Measurements from ENCODE around the gene FER.
"Not testable (repeated sequence)": the region's sequence is repeated elsewhere in the genome, so short reads cannot be mapped to it uniquely, and the experiment has no call there.

Gene FER

DNA sequence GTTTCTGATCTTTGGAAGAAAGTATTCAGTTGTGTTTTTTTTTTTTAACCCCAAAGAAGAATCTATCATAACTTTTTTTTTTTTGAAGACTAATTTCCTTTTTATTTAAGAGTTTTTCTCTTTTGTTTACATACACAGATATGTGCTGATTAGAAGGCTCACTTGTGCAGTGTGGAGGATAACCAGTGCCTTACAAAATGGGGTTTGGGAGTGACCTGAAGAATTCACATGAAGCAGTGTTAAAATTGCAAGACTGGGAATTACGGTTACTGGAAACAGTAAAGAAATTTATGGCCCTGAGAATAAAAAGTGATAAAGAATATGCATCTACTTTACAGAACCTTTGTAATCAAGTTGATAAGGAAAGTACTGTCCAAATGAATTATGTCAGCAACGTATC, 50.3 kb downstream of the FER start:
- no peak for DNase-seq

DNA sequence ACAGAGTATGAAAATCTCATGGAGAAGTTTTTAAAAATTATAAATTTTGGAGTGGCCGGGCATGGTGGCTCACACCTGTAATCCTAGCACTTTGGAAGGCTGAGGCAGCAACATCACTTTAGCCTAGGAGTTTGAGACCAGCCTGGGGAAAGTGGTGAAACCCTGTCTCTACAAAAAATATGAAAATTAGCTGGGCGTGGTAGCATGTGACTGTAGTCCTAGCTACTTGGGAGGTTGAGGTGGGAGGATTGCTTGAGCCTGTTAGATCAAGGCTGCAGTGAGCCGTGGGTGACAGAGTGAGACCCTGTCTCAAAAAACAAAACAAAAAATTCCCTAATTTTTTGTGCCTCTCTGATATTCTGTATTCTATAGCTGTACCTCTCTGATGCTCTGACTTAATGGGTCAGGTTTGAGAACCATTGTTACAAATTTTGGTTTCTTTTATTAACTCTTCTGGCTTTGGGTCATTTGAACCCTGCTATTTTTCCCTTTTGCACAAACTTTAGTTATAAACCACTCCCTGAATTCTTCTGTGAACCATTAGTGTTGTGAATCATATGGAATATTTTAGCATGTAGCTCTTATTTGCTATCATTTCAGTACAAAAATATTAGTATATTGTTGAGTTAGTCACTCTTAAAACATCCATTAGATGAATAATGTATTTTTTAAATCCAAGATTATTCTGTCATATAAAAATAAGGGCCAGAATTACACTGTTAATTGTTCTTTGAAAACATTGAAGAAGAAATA, 51.0 kb downstream of the FER start:
- DNase-seq, result no peak

DNA sequence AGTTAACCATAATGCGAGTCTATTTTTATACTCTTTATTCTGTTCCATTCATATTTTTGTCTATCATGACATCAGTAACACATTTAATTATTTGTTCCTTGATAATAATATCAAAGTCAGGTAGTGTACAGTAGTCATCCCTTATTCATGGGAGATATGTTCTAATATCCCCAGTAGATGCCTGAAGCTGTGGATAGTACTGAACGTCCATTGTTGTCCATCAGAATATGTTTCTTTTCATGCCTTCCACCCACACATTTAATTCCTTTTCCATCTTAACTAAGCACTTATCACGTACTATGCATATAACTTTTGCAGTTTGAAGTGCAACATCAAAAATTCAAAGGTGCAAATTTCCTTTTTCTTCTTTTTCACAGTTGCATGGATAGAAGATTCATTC, 53.6 kb downstream of the FER start:
- DNase-seq, result no peak

DNA sequence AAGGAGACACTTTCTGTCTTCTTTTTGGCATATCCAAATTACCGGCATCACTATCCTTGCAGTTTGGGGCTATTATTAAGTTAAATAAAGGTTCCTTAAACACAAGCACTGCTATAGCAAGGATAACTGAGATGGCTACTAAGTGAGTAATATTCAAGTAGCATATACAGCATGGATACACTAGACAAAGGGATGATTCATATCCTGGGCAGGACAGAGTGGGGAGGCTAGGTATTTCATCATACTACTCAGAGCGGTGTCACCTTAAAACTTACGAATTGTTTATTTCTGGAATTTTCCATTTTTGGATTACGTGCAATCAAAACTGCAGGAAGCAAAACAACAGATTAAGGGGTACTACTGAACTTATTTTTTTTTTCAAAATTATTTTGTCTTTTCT, 54.1 kb downstream of the FER start:
- no peak for DNase-seq

DNA sequence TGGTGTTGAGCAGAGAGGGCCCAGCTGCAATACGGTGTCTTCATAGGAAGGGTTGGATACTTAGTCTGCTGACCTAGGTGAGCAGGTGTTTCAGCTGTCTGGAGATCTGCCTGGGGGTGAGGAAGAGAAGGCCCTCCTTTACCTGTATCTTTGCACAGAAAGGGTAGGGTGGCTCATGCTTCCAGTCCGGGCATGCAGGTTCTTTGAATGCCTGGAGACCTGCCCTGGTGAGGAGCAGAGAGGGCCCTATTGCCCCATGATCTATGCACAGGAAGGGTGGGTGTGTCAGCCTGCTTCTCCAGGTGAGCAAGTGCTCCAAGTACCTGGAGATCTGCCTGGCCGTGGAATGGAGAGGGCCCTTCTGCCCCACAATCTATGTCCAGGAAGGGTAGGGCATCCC, 63.0 kb downstream of the FER start:
- no peak for DNase-seq

DNA sequence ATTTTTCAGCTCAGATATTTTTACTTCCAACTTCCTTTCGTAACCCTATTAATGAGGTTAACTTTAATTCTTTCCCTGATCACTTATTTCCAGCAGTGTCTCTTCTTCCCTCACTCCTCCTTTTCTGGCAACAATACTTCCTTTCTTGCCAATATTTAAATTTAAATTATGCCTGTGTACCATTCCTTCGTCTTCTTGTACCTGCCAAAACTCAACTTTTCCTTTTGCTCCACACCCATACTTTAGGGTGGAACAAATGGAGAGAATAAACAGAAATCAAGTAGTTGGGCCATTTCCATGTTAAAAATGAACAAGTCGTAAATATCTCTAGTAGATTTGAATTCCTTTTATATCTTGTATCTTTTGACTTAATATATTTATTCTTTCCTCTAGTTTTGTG, 66.0 kb downstream of the FER start:
- DNase-seq, result no peak

DNA sequence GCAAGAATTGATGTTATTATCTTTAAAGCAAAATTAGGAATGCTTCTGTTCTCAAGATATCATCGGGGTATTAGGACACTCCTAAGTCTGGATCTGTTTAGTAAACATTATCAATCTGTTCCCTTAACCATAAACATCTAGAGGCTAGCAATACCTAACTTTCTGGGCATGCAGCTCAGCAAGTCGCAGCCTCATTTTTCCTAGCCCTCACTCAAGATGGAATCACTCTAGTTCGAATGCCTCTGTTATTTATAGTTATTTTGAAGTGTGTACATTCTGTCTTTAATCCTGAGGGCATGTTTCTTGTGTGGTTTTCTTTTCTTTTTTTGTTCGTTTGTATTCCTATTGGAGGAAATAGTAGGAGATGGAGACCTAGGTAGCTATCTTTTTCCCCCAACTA, 66.9 kb downstream of the FER start:
- no peak for DNase-seq

DNA sequence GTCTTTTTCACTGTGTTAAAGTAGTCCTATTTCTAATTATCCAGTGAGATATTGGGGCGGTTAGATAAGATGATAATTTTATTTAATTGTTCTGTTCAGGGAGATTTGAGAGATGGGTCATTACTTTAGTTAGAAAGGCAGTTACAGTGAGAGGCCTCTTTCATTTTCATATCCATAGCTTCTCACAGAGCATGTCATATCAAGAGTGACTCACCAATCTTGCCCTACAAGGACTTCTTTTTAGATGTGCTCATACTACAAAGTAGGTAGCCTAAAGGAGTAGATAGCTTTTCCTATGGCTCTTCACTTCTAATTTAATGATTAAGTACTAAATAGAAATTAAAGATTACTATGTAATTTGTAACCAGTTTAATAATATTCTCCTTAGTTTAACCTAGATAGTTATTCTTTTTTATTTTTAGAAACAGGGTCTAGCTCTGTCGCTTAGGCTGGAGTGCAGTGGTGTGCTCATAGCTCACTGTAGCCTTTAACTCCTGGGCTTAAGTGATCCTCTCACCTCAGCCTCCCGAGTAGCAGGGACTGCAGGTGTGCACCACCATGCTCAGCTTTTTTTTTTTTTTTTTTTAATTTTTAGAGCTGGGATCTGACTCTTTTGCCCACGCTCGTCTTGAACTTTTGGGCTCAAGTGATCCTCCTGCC, 71.0 kb downstream of the FER start:
- no peak for DNase-seq

DNA sequence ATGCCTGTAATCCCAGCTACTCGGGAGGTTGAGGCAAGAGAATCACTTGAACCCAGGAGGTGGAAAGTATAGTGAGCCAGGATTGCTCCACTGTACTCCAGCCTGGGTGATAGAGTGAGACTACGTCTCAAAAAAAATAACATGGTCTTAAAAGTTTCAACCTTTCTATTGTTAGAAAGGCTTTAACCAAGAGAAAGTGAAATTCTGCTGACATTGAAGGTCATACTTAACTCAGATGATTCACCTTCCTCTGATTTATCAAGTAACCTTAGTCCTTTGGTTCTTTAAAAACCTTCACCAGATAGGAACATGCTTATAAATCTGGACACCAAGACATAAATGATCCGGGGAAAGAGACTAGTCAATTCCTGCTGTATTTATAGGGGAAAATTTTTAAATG, 73.3 kb downstream of the FER start:
- DNase-seq, result no peak

DNA sequence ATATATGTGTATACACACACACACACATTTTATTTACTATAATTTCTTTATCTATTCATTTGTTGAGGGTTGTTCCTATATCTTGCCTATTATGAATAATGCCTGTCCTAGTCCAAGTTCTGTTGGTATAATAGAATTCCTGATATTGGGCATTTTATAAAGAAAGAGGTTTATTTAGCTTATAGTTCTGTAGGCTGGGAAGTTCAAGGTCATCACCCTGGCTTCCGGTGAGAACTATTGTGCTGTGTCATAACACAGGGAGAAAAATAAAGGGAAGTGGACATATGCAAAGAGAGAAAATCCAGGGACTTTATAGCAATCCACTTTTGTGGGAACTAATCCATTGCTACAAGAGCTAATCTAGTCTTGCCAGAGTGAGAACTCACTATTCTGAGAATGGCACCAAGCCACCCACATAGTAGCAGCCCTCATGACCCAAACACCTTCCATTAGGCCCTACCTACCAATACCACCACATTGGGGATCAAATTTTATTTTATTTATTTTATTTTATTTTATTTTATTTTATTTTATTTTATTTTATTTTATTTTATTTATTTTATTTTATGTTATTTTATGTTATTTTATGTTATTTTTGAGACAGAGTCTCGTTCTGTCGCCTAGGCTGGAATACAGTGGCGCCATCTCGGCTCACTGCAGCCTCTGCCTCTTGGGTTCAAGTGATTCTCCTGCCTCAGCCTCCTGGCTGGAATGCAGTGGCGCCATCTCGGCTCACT, 74.7 kb downstream of the FER start:
- DNase-seq, result no peak

DNA sequence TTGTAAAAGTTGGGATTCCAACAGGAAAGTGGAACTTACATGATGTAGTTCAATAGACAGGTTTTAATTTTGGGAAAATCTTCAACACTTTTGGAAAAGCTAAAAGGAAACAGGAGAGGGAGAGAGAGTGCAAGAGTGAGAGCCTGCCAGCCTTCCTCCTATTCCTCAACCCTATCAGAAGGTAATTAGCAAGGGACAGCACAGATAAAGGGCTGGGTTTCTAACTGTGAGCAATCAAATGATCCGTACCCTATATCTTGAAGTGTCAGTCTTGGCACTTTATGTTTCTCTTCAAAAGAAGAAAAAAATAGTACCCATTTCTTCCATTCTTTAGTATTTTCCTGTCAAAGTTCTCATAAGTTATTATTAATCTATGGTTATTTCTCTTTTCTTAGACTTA, 79.4 kb downstream of the FER start:
- no peak for DNase-seq

DNA sequence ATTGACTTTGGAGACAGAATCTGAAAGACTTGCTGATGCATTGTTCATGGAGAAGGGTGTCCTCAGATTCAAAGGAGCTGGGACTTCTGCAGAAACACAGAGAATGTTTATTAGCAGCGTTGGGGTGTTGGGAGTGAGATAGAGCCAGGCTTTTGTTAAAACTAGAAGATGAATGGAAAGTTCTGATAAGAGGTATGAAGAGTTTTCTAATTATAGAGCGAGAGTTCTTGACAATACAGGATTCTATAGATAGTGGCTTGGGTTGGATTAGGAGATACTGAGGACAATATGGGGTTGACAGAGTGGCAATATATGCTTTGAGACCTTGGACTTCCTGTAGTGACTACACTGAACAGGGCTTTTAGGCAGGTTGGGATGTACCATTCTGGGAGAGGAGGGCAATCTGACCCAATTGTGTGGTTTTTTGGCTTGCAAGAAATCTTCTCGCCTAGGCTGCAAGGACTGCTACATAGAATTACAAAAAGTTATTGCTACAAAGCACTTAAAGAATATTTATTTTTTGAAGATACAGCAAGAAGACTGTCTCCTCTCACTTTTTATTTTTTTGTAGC, 83.1 kb downstream of the FER start:
- no peak for DNase-seq

DNA sequence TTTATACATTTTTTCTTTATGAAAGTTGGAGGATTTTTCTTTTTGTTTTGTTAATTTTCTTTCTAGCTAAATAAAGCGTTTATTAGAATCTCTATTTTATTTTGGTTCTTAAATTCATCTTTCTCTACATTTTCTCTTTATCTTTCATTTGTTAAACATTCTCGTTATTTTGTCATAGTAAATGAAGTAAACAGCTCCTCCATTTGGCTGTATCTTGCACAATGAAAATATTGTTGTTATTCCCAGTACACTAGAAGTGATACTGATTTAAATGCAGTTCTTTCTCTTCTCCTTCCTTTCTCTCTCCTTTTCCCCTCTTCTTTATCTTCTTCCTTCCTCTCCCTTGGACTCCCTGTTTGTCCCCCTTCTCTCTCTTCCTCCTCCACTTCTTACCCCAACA, 88.8 kb downstream of the FER start:
- no peak for DNase-seq

DNA sequence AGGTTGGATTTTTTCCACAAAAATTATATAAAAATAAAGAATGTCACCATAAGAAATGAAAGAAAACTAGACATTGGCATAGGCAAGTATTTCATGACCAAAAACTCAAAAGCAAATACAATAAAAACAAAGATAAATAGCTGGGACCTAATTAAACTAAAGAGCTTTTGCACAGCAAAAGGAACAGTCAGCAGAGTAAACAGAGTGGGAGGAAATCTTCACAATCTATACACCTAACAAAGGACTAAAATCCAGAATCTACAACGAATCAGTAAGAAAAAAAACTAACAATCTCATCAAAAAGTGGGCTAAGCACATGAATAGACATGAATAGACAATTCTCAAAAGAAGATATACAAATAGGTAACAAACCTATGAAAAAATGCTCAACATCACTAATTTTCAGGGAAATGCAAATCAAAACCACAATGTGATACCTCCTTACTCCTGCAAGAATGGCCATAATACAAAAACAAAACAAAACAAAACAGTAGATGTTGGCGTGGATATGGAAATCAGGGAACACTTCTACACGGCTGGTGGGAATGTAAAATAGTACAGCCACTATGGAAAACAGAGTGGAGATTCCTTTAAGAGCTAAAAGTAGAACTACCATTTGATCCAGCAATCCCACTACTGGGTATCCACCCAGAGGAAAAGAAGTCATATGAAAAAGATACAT, 94.7 kb downstream of the FER start:
- not testable (repeated sequence) for DNase-seq

DNA sequence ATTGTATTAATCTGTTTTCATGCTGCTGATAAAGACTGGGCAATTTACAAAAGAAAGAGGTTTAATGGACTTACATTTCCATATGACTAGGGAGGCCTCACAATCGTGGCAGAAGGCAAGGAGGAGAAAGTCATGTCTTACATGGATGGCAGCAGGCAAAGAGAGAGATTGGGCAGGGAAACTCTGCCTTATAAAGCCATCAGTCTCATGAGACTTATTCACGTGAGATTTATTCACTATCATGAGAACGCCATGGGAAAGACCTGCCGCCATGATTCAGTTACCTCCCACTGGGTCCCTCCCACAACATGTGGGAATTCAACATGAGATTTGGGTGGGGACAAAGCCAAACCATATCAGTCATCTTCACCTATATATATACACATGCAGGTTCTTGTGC, 103.4 kb downstream of the FER start:
- DNase-seq, result not testable (repeated sequence)

DNA sequence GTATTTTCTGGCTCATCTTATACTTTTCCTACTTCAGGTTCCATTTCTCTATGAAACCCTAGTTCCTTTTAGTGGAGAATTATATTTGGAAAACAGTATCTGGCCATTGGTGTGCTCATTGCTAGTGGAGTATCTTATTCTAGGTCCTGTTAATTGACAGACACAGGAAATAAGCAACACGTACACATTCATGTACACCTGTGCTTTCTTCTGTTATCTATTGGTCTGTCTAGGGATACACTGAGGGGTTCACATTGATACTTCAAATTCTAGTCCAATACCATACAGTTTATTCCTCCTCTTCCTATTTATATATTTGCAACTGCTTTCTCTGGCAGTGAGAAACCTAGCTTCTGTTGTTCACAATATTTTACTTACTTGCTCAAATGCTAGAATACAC, 110.2 kb downstream of the FER start:
- no peak for DNase-seq

DNA sequence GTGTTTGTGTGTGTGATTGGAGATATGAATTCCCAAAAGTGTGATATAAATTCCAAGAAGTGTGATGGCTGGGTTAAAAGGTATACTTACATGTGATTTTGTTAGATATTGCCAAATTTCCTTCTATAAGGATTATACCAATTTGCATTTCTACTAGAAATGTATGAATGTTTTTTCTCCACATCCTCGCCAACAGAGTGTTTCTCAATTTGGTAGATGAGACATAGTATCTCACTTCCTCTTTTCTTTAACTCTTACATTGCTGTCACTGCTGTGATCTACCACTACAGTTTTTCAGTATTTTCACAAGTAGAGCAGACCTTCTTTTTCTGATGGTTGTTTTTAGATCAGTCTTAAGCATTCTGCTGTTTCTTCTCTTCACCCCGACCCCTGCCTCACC, 111.3 kb downstream of the FER start:
- no peak for DNase-seq

DNA sequence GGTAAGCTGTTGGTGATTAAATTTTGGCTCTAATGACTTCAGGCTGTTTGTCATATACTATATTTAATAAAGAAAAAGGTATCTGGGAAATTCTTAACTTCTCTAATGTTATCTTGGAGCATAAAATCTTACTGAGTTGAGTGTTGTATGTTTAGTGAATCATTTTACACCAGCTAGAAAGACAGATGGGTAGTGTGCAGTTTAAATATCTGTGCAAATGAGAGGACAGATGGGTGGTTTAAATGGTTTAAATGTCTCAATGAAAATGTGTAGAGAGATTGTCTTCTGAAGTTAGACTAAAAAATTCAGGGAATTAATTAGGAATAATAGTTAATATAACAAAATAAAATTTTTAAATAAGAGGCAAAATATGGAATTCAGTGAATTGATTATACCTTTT, 114.5 kb downstream of the FER start:
- DNase-seq, result no peak

DNA sequence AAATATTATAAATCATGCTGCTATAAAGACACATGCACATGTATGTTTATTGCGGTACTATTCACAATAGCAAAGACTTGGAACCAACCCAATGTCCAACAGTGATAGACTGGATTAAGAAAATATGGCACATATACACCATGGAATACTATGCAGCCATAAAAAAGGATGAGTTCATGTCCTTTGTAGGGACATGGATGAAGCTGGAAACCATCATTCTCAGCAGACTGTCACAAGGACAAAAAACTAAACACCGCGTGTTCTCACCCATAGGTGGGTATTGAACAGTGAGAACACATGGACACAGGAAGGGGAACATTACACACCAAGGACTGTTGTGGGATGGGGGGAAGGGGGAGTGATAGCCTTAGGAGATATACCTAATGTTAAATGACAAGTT, 118.4 kb downstream of the FER start:
- DNase-seq, result not testable (repeated sequence)

DNA sequence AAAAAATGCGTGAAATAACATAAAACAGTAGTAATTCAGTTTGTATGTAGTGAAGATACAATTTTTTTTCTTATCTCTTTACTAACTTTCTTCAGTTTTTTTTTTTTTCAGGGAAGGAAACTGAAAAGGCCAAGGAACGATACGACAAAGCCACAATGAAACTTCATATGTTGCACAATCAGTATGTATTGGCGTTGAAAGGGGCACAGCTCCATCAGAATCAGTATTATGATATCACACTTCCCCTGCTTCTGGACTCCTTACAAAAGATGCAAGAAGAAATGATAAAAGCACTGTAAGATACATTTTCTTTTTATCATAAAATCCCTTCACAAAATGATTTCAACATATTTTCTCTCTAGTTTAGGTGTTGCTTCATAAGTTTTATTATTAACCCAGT, 120.0 kb downstream of the FER start:
- DNase-seq, result no peak

DNA sequence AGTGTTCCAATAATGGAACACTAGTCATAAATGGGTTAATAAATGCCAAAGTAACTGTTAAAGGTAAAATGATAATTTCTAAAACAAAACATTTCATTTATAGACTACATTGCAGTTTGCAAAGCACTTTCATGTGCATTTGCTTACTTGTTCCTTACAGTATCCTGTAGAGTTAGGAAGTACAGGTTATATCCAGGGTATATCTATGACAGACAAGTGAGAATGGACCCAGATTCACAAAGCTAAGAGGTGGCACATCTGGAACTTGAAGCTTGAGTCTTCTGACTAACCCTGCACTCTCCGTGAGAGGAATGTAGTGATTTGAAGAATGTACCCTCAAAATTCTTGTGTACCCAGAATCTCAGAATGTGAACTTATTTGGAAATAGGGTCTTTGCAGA, 121.4 kb downstream of the FER start:
- DNase-seq, result no peak

DNA sequence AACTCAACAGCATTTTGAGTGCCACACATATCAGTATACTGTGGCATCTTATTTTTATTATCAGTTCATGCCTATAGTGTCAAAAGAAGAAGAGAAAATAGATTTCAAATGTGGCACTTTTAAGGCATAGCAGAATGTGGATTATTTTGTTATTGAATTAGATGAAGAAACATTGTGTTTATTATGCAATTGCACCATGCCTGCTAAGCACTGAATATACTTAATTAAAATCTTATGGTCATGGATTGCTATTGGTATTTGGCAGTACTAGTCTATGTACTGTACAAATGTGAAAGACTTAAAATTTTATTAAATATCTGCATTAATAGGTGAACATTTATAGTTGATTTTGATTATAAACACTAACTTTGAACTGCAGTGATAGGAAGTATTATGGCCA, 128.8 kb downstream of the FER start:
- no peak for DNase-seq

Data from nucleus accumbens (tissue), 56 donors.